IPS DF 6.9 (cell line): ENCODE measurements around the gene ZNF844.
"Not testable (repeated sequence)": the region's sequence is repeated elsewhere in the genome, so short reads cannot be mapped to it uniquely, and the experiment has no call there.

ENCODE experiments used
- DNase-seq: peaks from one replicate; pipeline ENCODE4 v3.0.0-alpha.2; 2013; ENCODE audit warnings: low read depth, low spot score
- H3K27ac ChIP-seq: one replicate; pipeline ENCODE4 v1.5.1; 2013; ENCODE audit warnings: low read length, control low read depth
- H3K27me3 ChIP-seq: 2 replicates; pipeline ENCODE4 v1.6.1; 2013; ENCODE audit warnings: mild to moderate bottlenecking, low read length; ENCODE audit not compliant: control insufficient read depth, insufficient read depth
- H3K36me3 ChIP-seq: 2 replicates; pipeline ENCODE4 v1.6.1; 2013; ENCODE audit warnings: low read length; ENCODE audit not compliant: control insufficient read depth, insufficient read depth
- H3K4me1 ChIP-seq: 2 replicates; pipeline ENCODE4 v1.6.1; 2013; ENCODE audit warnings: low read length; ENCODE audit not compliant: control insufficient read depth, insufficient read depth
- H3K4me3 ChIP-seq: 2 replicates; pipeline ENCODE4 v1.5.1; 2013; ENCODE audit warnings: mild to moderate bottlenecking, low read length
- H3K9me3 ChIP-seq: 2 replicates; pipeline ENCODE4 v1.6.1; 2013; ENCODE audit warnings: low read length, inconsistent platforms; ENCODE audit not compliant: control insufficient read depth, insufficient read depth
- WGBS: extraction: QIAGEN DNeasy Blood & Tissue Kit; methylation state at CpG from one replicate; pipeline ENCODE4 v1.1.7; 2013; ENCODE audit warnings: mixed read lengths, missing lambda C conversion rate; ENCODE audit not compliant: insufficient read length, insufficient coverage; 5-methylcytosine and 5-hydroxymethylcytosine counted together

Gene ZNF844

GRCh38 chr19:12052091-12052496 lies 12.4 kb upstream of the ZNF844 start:
- H3K27ac ChIP-seq, result no peak overlapping the region
- H3K36me3 ChIP-seq, result no peaks in the 10 kb centered on the region
- WGBS, result no CpG with 5 or more reads among the region's 14 CpGs
- no peaks in the 10 kb centered on the region for H3K27me3 ChIP-seq
- no peaks in the 10 kb centered on the region; the same call in 1 of the 2 replicates for H3K9me3 ChIP-seq
- DNase-seq, result no peak
- H3K4me3 ChIP-seq, result peak overlapping the region; percentile 64; the same call in 1 of the 2 replicates
- H3K4me1 ChIP-seq, result no peaks in the 10 kb centered on the region

GRCh38 chr19:12052497-12053169 lies 11.9 kb upstream of the ZNF844 start, which contains the start of gene ZNF878:
ZNF878 (minus strand) TSS chr19:12052961; CDS start chr19:12052801, 160 bp downstream.
- H3K36me3 ChIP-seq, result no peaks in the 10 kb centered on the region
- H3K9me3 ChIP-seq, result no peaks in the 10 kb centered on the region
- no peaks in the 10 kb centered on the region for H3K4me1 ChIP-seq
- no peaks in the 10 kb centered on the region for H3K27me3 ChIP-seq
- DNase-seq, result peak; percentile 95
- peak within 1 kb of the TSS; percentile 64; the same call in 1 of the 2 replicates for H3K4me3 ChIP-seq
- H3K27ac ChIP-seq, result no peak within 1 kb of the TSS
- no CpG with 5 or more reads among the region's 46 CpGs for WGBS

GRCh38 chr19:12055784-12056183 lies 8.7 kb upstream of the ZNF844 start:
- DNase-seq, result no peak
- Histone ChIP-seq H3K9me3 (no peaks in the 10 kb centered on the region), H3K27me3 (no peaks in the 10 kb centered on the region), H3K36me3 (no peaks in the 10 kb centered on the region), H3K4me3 (no peak overlapping the region), H3K27ac (no peak overlapping the region), H3K4me1 (no peaks in the 10 kb centered on the region)
- no CpG with 5 or more reads among the region's 5 CpGs for WGBS

- H3K27me3 ChIP-seq, result no peaks in the 10 kb centered on the region
- no peak overlapping the region for H3K4me3 ChIP-seq
- H3K9me3 ChIP-seq, result peaks cover 24% of the 10 kb centered on the region
- H3K4me1 ChIP-seq, result no peaks in the 10 kb centered on the region
- no CpG with 5 or more reads among the region's 3 CpGs for WGBS
- DNase-seq, result no peak
- H3K27ac ChIP-seq, result no peak overlapping the region
- peaks cover 13% of the 10 kb centered on the region; the same call in 1 of the 2 replicates for H3K36me3 ChIP-seq
These were observed 11.1 kb downstream of the ZNF844 start for GRCh38 chr19:12075538-12076139.

GRCh38 chr19:12076331-12076730 lies 11.8 kb downstream of the ZNF844 start:
- peaks cover 13% of the 10 kb centered on the region; the same call in 1 of the 2 replicates for H3K36me3 ChIP-seq
- no CpG with 5 or more reads among the region's 3 CpGs for WGBS
- H3K4me3 ChIP-seq, H3K27me3 ChIP-seq, H3K27ac ChIP-seq, DNase-seq, H3K4me1 ChIP-seq: not testable (repeated sequence)
- peaks cover 22% of the 10 kb centered on the region for H3K9me3 ChIP-seq

GRCh38 chr19:12077375-12077774 lies 12.8 kb downstream of the ZNF844 start:
- Histone ChIP-seq H3K27me3 (no peaks in the 10 kb centered on the region), H3K27ac (no peak overlapping the region), H3K9me3 (peaks cover 22% of the 10 kb centered on the region), H3K4me3 (no peak overlapping the region), H3K36me3 (peaks cover 13% of the 10 kb centered on the region; the same call in 1 of the 2 replicates), H3K4me1 (no peaks in the 10 kb centered on the region)
- no CpG with 5 or more reads among the region's 3 CpGs for WGBS
- DNase-seq, result no peak

GRCh38 chr19:12083336-12083735 lies 18.8 kb downstream of the ZNF844 start:
- not testable (repeated sequence) for H3K36me3 ChIP-seq, H3K9me3 ChIP-seq, DNase-seq, H3K4me3 ChIP-seq, H3K4me1 ChIP-seq, H3K27me3 ChIP-seq, H3K27ac ChIP-seq
- WGBS, result no CpG with 5 or more reads among the region's 6 CpGs

GRCh38 chr19:12085074-12085818 lies 20.7 kb downstream of the ZNF844 start:
- no peak for DNase-seq
- Histone ChIP-seq H3K4me1 (no peaks in the 10 kb centered on the region), H3K27me3 (no peaks in the 10 kb centered on the region), H3K36me3 (no peaks in the 10 kb centered on the region), H3K27ac (no peak overlapping the region), H3K4me3 (no peak overlapping the region), H3K9me3 (no peaks in the 10 kb centered on the region)
- whole genome bisulfite sequencing, result no CpG with 5 or more reads among the region's 5 CpGs

- H3K9me3 ChIP-seq, result no peaks in the 10 kb centered on the region
- peaks cover 2% of the 10 kb centered on the region; the same call in 1 of the 2 replicates for H3K36me3 ChIP-seq
- peak; percentile 52 for DNase-seq
- no peaks in the 10 kb centered on the region for H3K27me3 ChIP-seq
- H3K4me1 ChIP-seq, result peaks cover 1% of the 10 kb centered on the region; the same call in 1 of the 2 replicates
- H3K4me3 ChIP-seq, result no peak overlapping the region
- no CpG with 5 or more reads among the region's 5 CpGs for WGBS
- H3K27ac ChIP-seq, result no peak overlapping the region
These were observed 26.3 kb downstream of the ZNF844 start for GRCh38 chr19:12090807-12091206.

- peaks cover 1% of the 10 kb centered on the region; the same call in 1 of the 2 replicates for H3K4me1 ChIP-seq
- WGBS, result no CpG with 5 or more reads among the region's 53 CpGs
- peak overlapping the region; percentile 85 for H3K4me3 ChIP-seq
- no peaks in the 10 kb centered on the region for H3K27me3 ChIP-seq
- no peaks in the 10 kb centered on the region for H3K9me3 ChIP-seq
- peak; percentile 71 for DNase-seq
- peaks cover 2% of the 10 kb centered on the region; the same call in 1 of the 2 replicates for H3K36me3 ChIP-seq
- H3K27ac ChIP-seq, result no peak overlapping the region
These were observed 27.7 kb downstream of the ZNF844 start for GRCh38 chr19:12092065-12092867.
